T-cell (primary cell): ENCODE results near the gene DLG2. TPM values are rescaled to one million over a fixed set of nuclear protein-coding genes. Genes with fewer than 3 reads are reported as not detected.

Source experiments
- ATAC-seq, 4 experiments: fragments of 200-7000 bp in 3 of 4; fragments of 150-1000 bp in 1 of 4; cut with Tn5 transposase; replicated peaks in 1 of 4; 1 replicate in 3 of 4; 2 replicates in 1 of 4; pipeline ENCODE4 v1.10.0; 2021; ENCODE audit warnings: moderate library complexity in 3 of 4, mild to moderate bottlenecking in 2 of 4, moderate number of reproducible peaks in 1 of 4
- CTCF ChIA-PET, 2 donors: fragments of 300-600 bp; sonication (Branson Sonifier 250); formaldehyde crosslinking; loops; one replicate each; lab custom pipeline; 2022; ENCODE audit warnings: antibody characterized with exemption in 2 of 2; lab: Charles Lee
- POLR2A ChIA-PET, 2 donors: fragments of 300-600 bp; sonication (Branson Sonifier 250); formaldehyde crosslinking; loops; one replicate each; lab custom pipeline; 2022; ENCODE audit warnings: antibody characterized with exemption in 2 of 2; lab: Charles Lee
- DNase-seq, 35 experiments: peaks; one replicate each; pipeline versions ENCODE4 v3.0.0 to v3.0.0-alpha.2; 2013 to 2023
- H3K27ac ChIP-seq: one replicate; pipeline ENCODE4 v1.5.1; 2013; ENCODE audit warnings: low read length
- H3K27me3 ChIP-seq, 2 experiments: replicated peaks in 1 of 2; 1 replicate in 1 of 2; 2 replicates in 1 of 2; pipeline versions ENCODE4 v1.6.1 to v1.7.0; 2013; ENCODE audit warnings: low read length in 1 of 2, mixed read lengths in 1 of 2; ENCODE audit not compliant: control insufficient read depth in 2 of 2, insufficient read depth in 2 of 2; ENCODE audit errors: extremely low read depth in 1 of 2
- H3K36me3 ChIP-seq, 2 donors: 1 replicate in 1 of 2; 2 replicates in 1 of 2; pipeline versions ENCODE4 v1.6.1 to v1.7.0; 2013; ENCODE audit warnings: low read length in 1 of 2; ENCODE audit not compliant: control insufficient read depth in 2 of 2, insufficient read depth in 1 of 2; ENCODE audit errors: extremely low read depth in 1 of 2
- H3K4me1 ChIP-seq, 2 experiments: 1 replicate in 1 of 2; 2 replicates in 1 of 2; pipeline versions ENCODE4 v1.6.1 to v1.7.0; 2013; ENCODE audit warnings: low read length in 2 of 2, mixed read lengths in 1 of 2; ENCODE audit not compliant: insufficient read depth in 2 of 2, control insufficient read depth in 1 of 2; ENCODE audit errors: extremely low read depth in 1 of 2
- H3K4me3 ChIP-seq, 2 donors: 1 replicate in 1 of 2; 2 replicates in 1 of 2; pipeline versions ENCODE4 v1.5.1 to v1.7.0; 2013; ENCODE audit warnings: mild to moderate bottlenecking in 2 of 2, low read length in 1 of 2, moderate library complexity in 1 of 2; ENCODE audit not compliant: control insufficient read depth in 1 of 2; ENCODE audit errors: extremely low read depth in 1 of 2
- H3K9me3 ChIP-seq: 2 replicates; pipeline ENCODE4 v1.7.0; 2013
- H3K27ac Mint-ChIP-seq, 2 donors: one replicate each; pipeline ENCODE4 v1.8.0; 2020 to 2021; ENCODE audit warnings: mild to moderate bottlenecking in 2 of 2, mixed read lengths in 2 of 2
- H3K27me3 Mint-ChIP-seq, 2 donors: one replicate each; pipeline ENCODE4 v1.8.0; 2021 to 2022; ENCODE audit warnings: mixed read lengths in 2 of 2
- H3K36me3 Mint-ChIP-seq: one replicate; pipeline ENCODE4 v1.8.0; 2021; ENCODE audit warnings: mixed read lengths
- H3K4me1 Mint-ChIP-seq, 3 donors: one replicate each; pipeline ENCODE4 v1.8.0; 2020 to 2022; ENCODE audit warnings: mixed read lengths in 3 of 3, mild to moderate bottlenecking in 1 of 3
- H3K4me3 Mint-ChIP-seq, 3 donors: one replicate each; pipeline ENCODE4 v1.8.0; 2020 to 2022; ENCODE audit warnings: mild to moderate bottlenecking in 3 of 3, mixed read lengths in 3 of 3, moderate library complexity in 3 of 3
- H3K9me3 Mint-ChIP-seq, 3 donors: one replicate each; pipeline ENCODE4 v1.8.0; 2020 to 2022; ENCODE audit warnings: mixed read lengths in 3 of 3
- WGBS: methylation state at CpG from one replicate; pipeline ENCODE4 v1.1.5; 2013; ENCODE audit warnings: missing lambda C conversion rate; ENCODE audit not compliant: insufficient coverage; 5-methylcytosine and 5-hydroxymethylcytosine counted together
- total RNA-seq, 35 experiments: library from RNA in 6 of 35; stranded (reverse) in 6 of 35; fragments of 120-200 nt in 1 of 35; gene quantifications; one replicate each; pipeline versions ENCODE4 v1.2.1 to v1.2.4 and lab custom pipeline; 2013 to 2026

DLG2 gene
- total RNA-seq, 5 donors from 2014 or later (not counting 1 experiment from before 2014, with no cell fraction given) = 2.3 to 4.1 (median 2.9) TPM

- Histone ChIP-seq H3K27me3 (no peaks in the 10 kb centered on the region), H3K9me3 (no peaks in the 10 kb centered on the region), H3K4me3 (no peak overlapping the region), H3K36me3 (no peaks in the 10 kb centered on the region), H3K27ac (no peak overlapping the region), H3K4me1 (no peaks in the 10 kb centered on the region)
- Mint-ChIP-seq H3K4me1 (no peaks in the 10 kb centered on the region), H3K9me3 (no peaks in the 10 kb centered on the region), H3K27me3 (no peaks in the 10 kb centered on the region), H3K27ac (no peak overlapping the region), H3K4me3 (no peak overlapping the region), H3K36me3 (no peaks in the 10 kb centered on the region)
- WGBS = no CpG with 5 or more reads among the region's 1 CpG
- ChIA-PET CTCF (no interaction called here), POLR2A (no interaction called here)
- ATAC-seq (no peak), DNase-seq (no peak)
Measured at GRCh38 chr11:83760932-83761331, 1866.2 kb downstream of the DLG2 start.

- POLR2A ChIA-PET = no interaction called here
Measured at GRCh38 chr11:83759148-83759547, 1868.0 kb downstream of the DLG2 start.

GRCh38 chr11:83751041-83751440, 1876.1 kb downstream of the DLG2 start:
- no peak overlapping the region for H3K4me3 ChIP-seq
- DNase-seq = no peak
- no peak overlapping the region for H3K27ac ChIP-seq
- CTCF ChIA-PET = interaction anchor here in 1 of 2 donors (0.6 kb wide), 1 partner anchor 18 kb away, joined by 10 read pairs; no protein-coding TSS in a partner anchor
- Mint-ChIP-seq H3K4me3 (no peak overlapping the region), H3K36me3 (no peaks in the 10 kb centered on the region), H3K27me3 (peaks cover 6 to 12% of the 10 kb centered on the region in 2 donors), H3K9me3 (peaks cover 0 to 5% (median 5%) of the 10 kb centered on the region in 3 donors), H3K4me1 (no peaks in the 10 kb centered on the region), H3K27ac (no peak overlapping the region)
- WGBS = 23% methylated on average over 1 of the region's 1 CpG
- POLR2A ChIA-PET = no interaction called here
- ATAC-seq = no peak
- no peaks in the 10 kb centered on the region for H3K9me3 ChIP-seq
- H3K36me3 ChIP-seq = no peaks in the 10 kb centered on the region
- no peaks in the 10 kb centered on the region for H3K27me3 ChIP-seq
- no peaks in the 10 kb centered on the region for H3K4me1 ChIP-seq

More at GRCh38 chr11:83759148-83759547, 1868.0 kb downstream of the DLG2 start:
- H3K27me3 Mint-ChIP-seq = peaks cover 0 to 1% of the 10 kb centered on the region in 2 donors
- H3K4me3 Mint-ChIP-seq = no peak overlapping the region
- no peaks in the 10 kb centered on the region for H3K36me3 Mint-ChIP-seq
- CTCF ChIA-PET = no interaction called here
- no peak for DNase-seq
- no peaks in the 10 kb centered on the region for H3K9me3 Mint-ChIP-seq
- Histone ChIP-seq H3K36me3 (no peaks in the 10 kb centered on the region), H3K4me1 (no peaks in the 10 kb centered on the region), H3K4me3 (no peak overlapping the region), H3K27ac (no peak overlapping the region), H3K9me3 (no peaks in the 10 kb centered on the region), H3K27me3 (no peaks in the 10 kb centered on the region)
- no peaks in the 10 kb centered on the region for H3K4me1 Mint-ChIP-seq
- no peak overlapping the region for H3K27ac Mint-ChIP-seq
- no peak for ATAC-seq
- 81% methylated on average over 3 of the region's 4 CpGs for WGBS

- Mint-ChIP-seq H3K4me3 (no peak overlapping the region), H3K27me3 (peaks cover 6% of the 10 kb centered on the region in 2 donors), H3K9me3 (peaks cover 2 to 19% (median 10%) of the 10 kb centered on the region in 3 donors), H3K27ac (no peak overlapping the region), H3K36me3 (no peaks in the 10 kb centered on the region), H3K4me1 (no peaks in the 10 kb centered on the region)
- no peaks in the 10 kb centered on the region for H3K27me3 ChIP-seq
- no peak for DNase-seq
- no peaks in the 10 kb centered on the region for H3K9me3 ChIP-seq
- no CpG with 5 or more reads among the region's 4 CpGs for WGBS
- ChIA-PET CTCF (no interaction called here), POLR2A (no interaction called here)
- no peaks in the 10 kb centered on the region for H3K36me3 ChIP-seq
- no peak overlapping the region for H3K27ac ChIP-seq
- no peak for ATAC-seq
- no peak overlapping the region for H3K4me3 ChIP-seq
- H3K4me1 ChIP-seq = no peaks in the 10 kb centered on the region
Measured at GRCh38 chr11:83746921-83747585, 1880.1 kb downstream of the DLG2 start.

GRCh38 chr11:83744620-83745192, 1882.4 kb downstream of the DLG2 start:
- peaks cover 2 to 19% (median 5%) of the 10 kb centered on the region in 3 donors for H3K9me3 Mint-ChIP-seq
- Histone ChIP-seq H3K4me1 (no peaks in the 10 kb centered on the region), H3K27me3 (no peaks in the 10 kb centered on the region), H3K9me3 (no peaks in the 10 kb centered on the region), H3K36me3 (no peaks in the 10 kb centered on the region), H3K4me3 (no peak overlapping the region), H3K27ac (no peak overlapping the region)
- no peak overlapping the region for H3K27ac Mint-ChIP-seq
- ChIA-PET CTCF (no interaction called here), POLR2A (no interaction called here)
- 83% methylated on average over 2 of the region's 6 CpGs for WGBS
- H3K4me3 Mint-ChIP-seq = no peak overlapping the region
- peaks cover 0 to 7% of the 10 kb centered on the region in 2 donors for H3K27me3 Mint-ChIP-seq
- no peaks in the 10 kb centered on the region for H3K36me3 Mint-ChIP-seq
- ATAC-seq (no peak), DNase-seq (no peak)
- H3K4me1 Mint-ChIP-seq = no peaks in the 10 kb centered on the region

GRCh38 chr11:83736684-83737083, 1890.5 kb downstream of the DLG2 start:
- no peak for DNase-seq
- Histone ChIP-seq H3K4me1 (no peaks in the 10 kb centered on the region), H3K27ac (no peak overlapping the region), H3K27me3 (no peaks in the 10 kb centered on the region), H3K9me3 (no peaks in the 10 kb centered on the region), H3K4me3 (no peak overlapping the region), H3K36me3 (no peaks in the 10 kb centered on the region)
- no peaks in the 10 kb centered on the region for H3K4me1 Mint-ChIP-seq
- H3K9me3 Mint-ChIP-seq = no peaks in the 10 kb centered on the region
- ChIA-PET POLR2A (no interaction called here), CTCF (no interaction called here)
- ATAC-seq = no peak
- no peaks in the 10 kb centered on the region for H3K36me3 Mint-ChIP-seq
- H3K27me3 Mint-ChIP-seq = peaks cover 0 to 19% of the 10 kb centered on the region in 2 donors
- H3K4me3 Mint-ChIP-seq = no peak overlapping the region
- H3K27ac Mint-ChIP-seq = no peak overlapping the region
